ENCODE results near the gene TEDC2.
"Not testable (repeated sequence)": the region's sequence is repeated elsewhere in the genome, so short reads cannot be mapped to it uniquely, and the experiment has no call there.

The TEDC2 gene

GRCh38 chr16:2467528-2468232 lies 7.8 kb downstream of the TEDC2 start:
- peak; percentile 63 for DNase-seq

- peak; percentile 88 for DNase-seq
Measured at GRCh38 chr16:2468233-2468724, 8.4 kb downstream of the TEDC2 start.

GRCh38 chr16:2468725-2469398 lies 9.0 kb downstream of the TEDC2 start:
- peak; percentile 97 for DNase-seq

GRCh38 chr16:2469399-2470233 lies 9.7 kb downstream of the TEDC2 start:
- peak; percentile 49 for DNase-seq

- no peak for DNase-seq
Measured at GRCh38 chr16:2470234-2470601, 10.3 kb downstream of the TEDC2 start.

GRCh38 chr16:2470603-2471015 lies 10.7 kb downstream of the TEDC2 start:
- peak; percentile 33 for DNase-seq

GRCh38 chr16:2471016-2471652 lies 11.2 kb downstream of the TEDC2 start, which contains the start of gene NTN3:
Gene NTN3 (plus strand): TSS chr16:2471297. CDS start chr16:2471702, 405 bp downstream.
- DNase-seq: peak; percentile 73

GRCh38 chr16:2471653-2472487 lies 12.0 kb downstream of the TEDC2 start:
- no peak for DNase-seq

- DNase-seq: no peak
Measured at GRCh38 chr16:2472488-2472864, 12.6 kb downstream of the TEDC2 start.

GRCh38 chr16:2472885-2473445 lies 13.1 kb downstream of the TEDC2 start:
- no peak for DNase-seq

- no peak for DNase-seq
Measured at GRCh38 chr16:2473446-2473926, 13.6 kb downstream of the TEDC2 start.

- DNase-seq: no peak
Measured at GRCh38 chr16:2473999-2474876, 14.3 kb downstream of the TEDC2 start.

GRCh38 chr16:2474877-2475412 lies 15.0 kb downstream of the TEDC2 start, which contains the start of gene TBC1D24:
Gene TBC1D24 (plus strand): TSS chr16:2475127. CDS start chr16:2496149, 21,022 bp downstream.
- peak; percentile 48 for DNase-seq

- DNase-seq: no peak
Measured at GRCh38 chr16:2475413-2476344, 15.8 kb downstream of the TEDC2 start.

- no peak for DNase-seq
Measured at GRCh38 chr16:2476345-2476720, 16.4 kb downstream of the TEDC2 start.

- no peak for DNase-seq
Measured at GRCh38 chr16:2476741-2477140, 16.8 kb downstream of the TEDC2 start.

- no peak for DNase-seq
Measured at GRCh38 chr16:2477327-2477726, 17.4 kb downstream of the TEDC2 start.

GRCh38 chr16:2478279-2478678 lies 18.4 kb downstream of the TEDC2 start:
- DNase-seq: no peak

GRCh38 chr16:2479996-2480395 lies 20.1 kb downstream of the TEDC2 start:
- not testable (repeated sequence) for DNase-seq

Measured in NCI-H1694 (cell line).